GM19468 (cell line): ENCODE data around the gene ZSWIM1.
A peak's percentile ranks its signal among the peaks of the same experiment; 100 is the strongest.
"Not testable (repeated sequence)": the region's sequence is repeated elsewhere in the genome, so short reads cannot be mapped to it uniquely, and the experiment has no call there.

Experiments used
- ATAC-seq: cut with Tn5 transposase; IDR thresholded peaks from one replicate; pipeline ENCODE4 v1.9.1; 2021; ENCODE audit warnings: mild to moderate bottlenecking, moderate library complexity, moderate number of reproducible peaks; ENCODE audit not compliant: unreplicated experiment; ENCODE audit errors: extremely low read depth

ZSWIM1 gene

GRCh38 chr20:45886590-45887345, 5.7 kb downstream of the ZSWIM1 start:
- ATAC-seq = no peak

DNA sequence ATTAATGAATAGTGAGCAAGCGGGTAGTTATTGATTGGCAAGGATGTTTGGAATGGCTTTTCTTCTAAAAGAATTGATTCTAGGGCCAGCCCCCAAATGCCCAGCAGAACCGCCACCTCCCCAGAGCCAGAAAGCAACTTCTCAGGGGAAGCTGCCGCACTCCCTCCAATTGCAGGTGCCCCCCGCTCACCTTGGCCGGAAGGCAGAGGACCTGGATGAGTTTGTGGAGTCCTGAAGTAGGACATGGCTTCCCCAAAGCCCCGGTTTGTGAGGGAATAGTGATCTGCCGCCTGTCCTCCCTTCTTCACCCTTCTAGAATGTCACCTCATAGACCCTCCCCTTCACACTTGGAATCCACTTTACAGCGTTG, 6.3 kb downstream of the ZSWIM1 start, which contains the start of gene SPATA25:
SPATA25 (minus strand) TSS at position 277 of the 370 bp plus-strand sequence; CDS start at position 245, 32 bp downstream.
- no peak for ATAC-seq

DNA sequence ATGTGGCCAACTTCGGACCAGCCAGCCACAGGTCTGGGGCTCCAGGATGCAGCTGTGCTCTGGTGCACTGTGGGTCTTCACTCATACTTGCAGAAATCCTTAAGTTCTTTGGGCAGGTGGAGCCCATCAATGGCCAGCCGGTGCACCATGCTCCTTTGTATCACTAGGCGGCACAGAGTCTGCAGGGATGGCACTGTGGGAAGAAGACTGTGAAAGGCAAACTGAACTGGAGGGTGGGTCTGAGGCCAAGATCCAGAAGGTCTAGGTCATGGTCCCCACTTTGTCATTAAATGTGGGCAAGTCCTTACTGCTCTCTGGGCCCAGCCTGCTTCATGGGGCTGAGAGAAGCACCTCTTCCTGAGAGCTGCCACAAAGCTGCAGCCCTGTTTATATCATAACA, 7.7 kb downstream of the ZSWIM1 start:
- ATAC-seq = no peak

DNA sequence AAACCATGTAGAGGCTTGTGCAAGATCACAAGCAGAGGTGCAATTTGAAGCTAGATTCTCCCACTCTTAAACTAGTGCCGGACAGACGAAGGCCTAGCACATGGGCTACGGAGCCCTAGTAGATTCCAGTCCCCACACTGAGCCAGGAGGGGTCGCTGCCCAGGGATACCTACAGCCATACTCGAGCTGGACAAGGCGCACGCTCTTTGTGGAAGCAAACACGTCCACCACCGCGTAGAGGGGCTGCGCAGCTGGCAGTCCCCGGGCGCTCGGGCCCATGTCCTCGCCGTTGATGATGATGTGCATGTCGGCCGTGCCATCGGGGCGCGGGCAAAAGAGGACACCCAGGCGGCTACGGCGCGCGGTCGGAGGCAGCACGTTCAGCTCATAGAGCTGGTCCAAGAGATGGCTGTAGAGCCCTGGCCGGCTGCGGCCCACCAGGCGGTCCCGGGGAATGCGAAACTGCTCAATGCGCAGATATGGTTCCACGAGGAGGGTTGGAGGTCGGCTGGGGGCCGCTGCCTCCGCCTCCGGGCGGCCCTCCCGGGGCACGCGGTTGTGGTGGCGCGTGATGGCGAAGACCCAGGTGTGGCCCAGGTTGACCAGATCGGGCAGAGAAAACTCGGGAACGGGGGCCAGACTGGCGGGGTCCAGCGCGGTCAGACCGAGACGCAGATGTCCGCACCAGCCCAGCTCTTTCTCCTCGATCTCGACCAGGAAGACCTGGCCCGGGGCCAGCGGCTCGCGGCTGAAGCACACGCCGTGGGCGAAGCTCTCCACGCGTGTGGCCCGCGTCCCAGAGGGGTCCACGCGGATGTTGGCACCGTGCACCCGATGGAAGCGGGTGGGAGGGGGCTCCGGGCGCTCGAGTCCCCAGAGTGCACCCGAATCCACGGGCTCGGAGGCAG, 9.3 kb downstream of the ZSWIM1 start:
- no peak for ATAC-seq

DNA sequence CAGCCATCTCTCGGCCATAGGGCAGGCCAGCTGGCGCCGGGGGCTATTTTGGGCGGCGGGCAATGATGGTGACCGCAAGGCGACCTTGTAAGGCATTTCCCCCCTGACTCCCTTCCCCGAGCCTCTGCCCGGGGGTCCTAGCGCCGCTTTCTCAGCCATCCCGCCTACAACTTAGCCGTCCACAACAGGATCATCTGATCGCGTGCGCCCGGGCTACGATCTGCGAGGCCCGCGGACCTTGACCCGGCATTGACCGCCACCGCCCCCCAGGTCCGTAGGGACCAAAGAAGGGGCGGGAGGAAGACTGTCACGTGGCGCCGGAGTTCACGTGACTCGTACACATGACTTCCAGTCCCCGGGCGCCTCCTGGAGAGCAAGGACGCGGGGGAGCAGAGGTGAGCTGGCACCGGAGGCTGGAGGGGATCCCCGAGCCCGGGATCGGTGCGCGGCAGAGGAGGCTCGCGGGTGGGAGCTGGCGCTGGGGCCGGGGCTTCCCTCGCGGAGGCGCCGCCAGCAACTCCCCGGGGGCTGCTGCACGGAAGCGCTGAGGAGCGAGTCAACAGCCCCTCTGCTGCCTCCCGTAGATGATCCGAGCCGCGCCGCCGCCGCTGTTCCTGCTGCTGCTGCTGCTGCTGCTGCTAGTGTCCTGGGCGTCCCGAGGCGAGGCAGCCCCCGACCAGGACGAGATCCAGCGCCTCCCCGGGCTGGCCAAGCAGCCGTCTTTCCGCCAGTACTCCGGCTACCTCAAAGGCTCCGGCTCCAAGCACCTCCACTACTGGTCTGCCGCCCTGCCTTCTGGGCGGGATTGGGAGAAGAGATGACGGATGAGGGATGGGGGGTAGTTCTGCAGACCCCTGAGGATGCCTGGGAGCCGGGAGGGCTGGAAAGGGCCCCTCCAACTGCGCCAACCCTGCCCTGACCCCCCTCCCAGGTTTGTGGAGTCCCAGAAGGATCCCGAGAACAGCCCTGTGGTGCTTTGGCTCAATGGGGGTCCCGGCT, 10.3 kb downstream of the ZSWIM1 start, which contains the start of the genes CTSA and NEURL2:
CTSA (plus strand) TSS at position 351 of the 999 bp plus-strand sequence; CDS start at position 585, 234 bp downstream.
NEURL2 (minus strand) TSS at position 224 of the 999 bp plus-strand sequence; CDS start at position 7, 217 bp downstream.
- peak; percentile 54 for ATAC-seq

- no peak for ATAC-seq
Observed at GRCh38 chr20:45892049-45892825, 11.2 kb downstream of the ZSWIM1 start.

DNA sequence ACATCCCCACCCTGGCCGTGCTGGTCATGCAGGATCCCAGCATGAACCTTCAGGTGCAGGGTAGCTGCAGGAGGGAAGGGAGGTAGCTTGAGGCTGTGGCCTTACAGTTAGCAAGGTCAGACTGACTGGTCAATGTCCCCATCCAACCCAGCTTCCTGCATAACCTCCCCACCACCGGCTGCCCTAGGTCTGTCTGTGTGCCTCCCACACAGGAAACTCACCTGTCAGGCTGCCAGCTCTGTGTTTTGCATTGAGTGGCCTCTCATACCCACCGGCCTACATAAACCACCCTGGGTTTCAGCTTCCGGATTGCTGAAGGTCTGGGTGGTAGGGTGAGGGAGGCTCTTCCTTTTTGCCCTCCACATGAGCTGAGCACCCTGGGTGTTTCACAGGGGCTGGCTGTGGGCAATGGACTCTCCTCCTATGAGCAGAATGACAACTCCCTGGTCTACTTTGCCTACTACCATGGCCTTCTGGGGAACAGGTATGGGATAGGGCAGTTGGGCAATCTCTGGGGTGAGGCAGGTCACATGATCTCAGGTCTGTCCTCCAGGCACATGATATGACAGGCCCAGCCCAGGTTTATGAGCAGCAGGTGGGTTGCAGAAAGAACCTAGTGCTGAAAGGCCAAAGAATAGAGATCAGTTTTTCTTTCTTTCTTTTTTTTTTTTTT, 11.9 kb downstream of the ZSWIM1 start:
- no peak for ATAC-seq

DNA sequence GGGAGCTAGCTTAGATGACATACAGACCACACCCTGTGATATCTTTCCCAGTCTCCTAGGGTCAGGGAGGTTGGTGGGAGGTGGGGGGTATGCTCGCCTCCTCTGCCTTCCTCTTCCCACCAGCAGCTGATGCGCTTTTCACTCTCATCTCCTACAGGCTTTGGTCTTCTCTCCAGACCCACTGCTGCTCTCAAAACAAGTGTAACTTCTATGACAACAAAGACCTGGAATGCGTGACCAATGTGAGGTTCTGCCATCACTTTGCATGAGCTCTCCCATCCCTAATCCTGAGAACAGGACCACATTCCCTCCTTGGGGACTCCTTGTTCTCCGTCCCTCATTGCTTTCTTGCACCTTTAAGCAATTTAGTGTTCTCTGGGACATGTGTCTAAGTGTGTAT, 12.8 kb downstream of the ZSWIM1 start:
- ATAC-seq = no peak

DNA sequence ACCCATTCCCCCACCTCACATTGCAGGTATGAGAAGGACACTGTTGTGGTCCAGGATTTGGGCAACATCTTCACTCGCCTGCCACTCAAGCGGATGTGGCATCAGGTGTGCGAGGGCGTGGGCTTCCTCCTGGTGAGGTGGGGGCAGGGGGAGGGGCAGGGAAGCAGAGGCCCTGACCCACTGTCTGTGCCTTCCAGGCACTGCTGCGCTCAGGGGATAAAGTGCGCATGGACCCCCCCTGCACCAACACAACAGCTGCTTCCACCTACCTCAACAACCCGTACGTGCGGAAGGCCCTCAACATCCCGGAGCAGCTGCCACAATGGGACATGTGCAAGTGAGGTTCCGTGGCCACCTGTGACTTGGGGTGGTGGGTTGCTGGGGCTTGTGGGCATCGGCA, 13.8 kb downstream of the ZSWIM1 start:
- ATAC-seq = no peak

DNA sequence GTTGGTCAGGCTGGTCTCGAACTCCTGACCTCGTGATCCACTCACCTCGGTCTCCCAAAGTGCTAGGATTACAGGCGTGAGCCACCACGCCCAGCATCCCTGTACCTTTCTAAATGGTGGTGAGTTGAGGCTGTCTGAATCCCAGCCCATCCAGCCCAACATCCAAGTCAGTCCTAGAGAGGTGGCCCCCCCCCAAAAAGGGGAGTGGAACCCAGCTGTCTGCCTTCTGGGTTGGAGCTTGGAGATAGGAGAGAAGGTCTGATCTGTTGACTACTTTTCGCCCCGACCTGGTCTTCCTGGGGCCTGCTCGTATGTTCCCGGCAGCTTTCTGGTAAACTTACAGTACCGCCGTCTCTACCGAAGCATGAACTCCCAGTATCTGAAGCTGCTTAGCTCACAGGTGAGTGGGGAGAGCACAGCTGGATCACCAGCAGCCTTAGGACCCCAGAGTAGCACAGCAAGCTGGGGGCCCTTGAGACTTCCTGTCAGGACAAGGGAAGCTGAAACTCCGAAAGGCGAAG, 15.7 kb downstream of the ZSWIM1 start:
- ATAC-seq = no peak

GRCh38 chr20:45897289-45897688, 16.3 kb downstream of the ZSWIM1 start:
- no peak for ATAC-seq

DNA sequence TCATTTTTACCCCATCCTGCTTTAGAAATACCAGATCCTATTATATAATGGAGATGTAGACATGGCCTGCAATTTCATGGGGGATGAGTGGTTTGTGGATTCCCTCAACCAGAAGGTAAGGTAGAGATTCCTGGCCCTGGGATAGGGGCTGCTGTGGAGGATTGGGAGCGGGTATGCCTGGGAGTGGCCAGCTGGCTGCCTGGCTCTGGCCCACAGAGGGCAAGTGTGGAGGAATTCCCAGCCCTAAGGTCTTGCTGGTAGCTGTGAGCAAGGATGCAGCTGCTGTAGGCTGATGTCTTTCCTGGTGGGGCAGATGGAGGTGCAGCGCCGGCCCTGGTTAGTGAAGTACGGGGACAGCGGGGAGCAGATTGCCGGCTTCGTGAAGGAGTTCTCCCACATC, 16.7 kb downstream of the ZSWIM1 start:
- no peak for ATAC-seq

- ATAC-seq = no peak
Observed at GRCh38 chr20:45898285-45898684, 17.3 kb downstream of the ZSWIM1 start.

DNA sequence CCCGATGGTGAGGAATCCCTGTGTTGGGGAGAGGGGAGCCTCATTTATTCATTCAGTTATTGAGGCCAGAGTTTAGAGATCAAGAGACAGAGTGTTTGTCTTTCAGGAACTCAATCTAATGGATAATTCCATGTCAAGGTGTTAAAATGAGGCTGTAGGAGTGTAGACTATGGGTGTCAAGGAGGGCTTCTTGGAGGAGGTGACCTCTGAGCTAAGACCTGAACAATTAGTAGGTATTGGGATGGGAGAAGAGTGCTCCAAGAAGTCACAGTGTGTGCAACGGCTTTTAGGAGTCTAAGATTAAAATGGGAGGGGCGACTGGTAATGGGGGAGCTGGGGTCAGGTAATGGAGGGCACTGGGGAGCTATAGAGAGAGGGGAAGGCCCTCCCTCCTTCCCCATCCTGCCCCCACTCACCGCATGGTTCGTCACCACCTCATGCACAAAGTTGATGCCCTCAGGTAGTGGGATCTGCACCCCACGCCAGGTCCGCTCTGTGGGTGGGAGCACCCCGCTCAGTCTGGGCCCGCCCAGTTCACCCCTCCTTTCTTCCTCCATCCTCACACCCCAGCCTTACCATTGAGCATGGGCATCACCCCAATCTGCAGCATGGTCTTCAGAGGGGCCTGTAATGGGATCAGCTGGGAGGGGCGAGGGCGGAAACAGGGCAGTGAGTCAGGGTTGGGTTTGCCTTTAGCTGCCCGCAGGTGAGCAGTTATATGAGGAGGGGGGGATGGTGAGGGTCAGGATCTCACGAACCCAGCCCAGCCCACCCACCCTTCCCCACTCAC, 18.2 kb downstream of the ZSWIM1 start:
- ATAC-seq = no peak

GRCh38 chr20:45901332-45901731, 20.3 kb downstream of the ZSWIM1 start:
- not testable (repeated sequence) for ATAC-seq

DNA sequence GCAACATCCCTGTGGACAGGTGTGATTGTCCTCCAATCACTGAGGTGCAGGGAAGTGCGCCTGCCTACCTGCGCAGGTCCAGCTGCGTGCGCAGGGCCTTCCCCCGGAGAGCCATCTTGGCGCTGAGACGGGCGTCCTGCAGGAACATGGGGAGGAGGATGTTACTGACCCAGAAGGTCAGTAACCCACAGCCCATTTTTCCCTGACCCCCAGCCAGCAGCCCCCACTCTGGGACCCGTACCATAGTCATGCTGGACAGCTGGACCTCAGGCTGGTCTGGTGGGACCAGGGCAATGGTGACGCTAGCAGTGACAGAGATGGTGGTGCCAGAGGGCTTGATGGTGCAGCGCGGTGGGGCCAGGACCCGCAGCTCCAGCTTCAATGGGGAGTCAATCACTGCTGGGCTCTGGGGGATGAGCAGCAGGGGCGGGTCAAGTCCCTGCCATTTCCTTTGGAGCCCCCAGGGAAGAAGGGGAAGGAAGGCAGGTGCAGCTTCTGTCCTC, 21.2 kb downstream of the ZSWIM1 start:
- no peak for ATAC-seq
